ENCODE data around the gene OR1J2.

The OR1J2 gene

DNA sequence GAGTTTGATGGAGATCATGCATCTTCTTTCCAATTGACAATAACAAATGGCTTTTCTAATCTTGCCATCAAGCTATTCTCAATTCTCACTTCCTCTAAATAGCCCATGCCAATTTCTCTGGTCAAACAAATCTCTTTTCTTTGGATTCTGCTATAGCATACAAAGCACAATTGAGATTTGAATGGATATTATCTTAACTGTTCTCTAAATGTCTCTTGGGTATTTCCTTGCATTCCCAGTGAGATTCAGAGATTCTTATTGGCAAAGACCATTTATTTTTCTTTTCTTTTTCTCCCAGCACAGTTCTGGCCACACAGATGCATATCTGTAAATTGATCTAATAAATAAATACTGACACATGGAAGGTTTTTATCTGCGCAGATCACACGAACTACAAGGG lies 42.2 kb downstream of the OR1J2 start, which contains the start of gene OR1N2:
OR1N2 (plus strand) TSS at position 301 of the 400 bp plus-strand sequence. CDS start 100 bp downstream, outside the sequence.
- no peak for DNase-seq
